Body of pancreas (tissue), 4 donors: Measurements from ENCODE around the gene FXYD7. TPM values are rescaled to one million over a fixed set of nuclear protein-coding genes. Genes with fewer than 3 reads are reported as not detected.
A peak's percentile ranks its signal among the peaks of the same experiment; 100 is the strongest.

Source experiments
- ATAC-seq: fragments of 150-250 bp; one replicate; pipeline ENCODE4 v1.9.1; 2016
- DNase-seq, 4 donors: peaks; one replicate each; pipeline ENCODE4 v3.0.0-alpha.2; 2019
- H3K27ac ChIP-seq, 4 donors: fragments of 200-600 bp; sonication (generic); 1 replicate in 3 of 4; 2 replicates in 1 of 4; pipeline versions ENCODE4 v1.5.1 to v1.6.1; 2016 to 2019; ENCODE audit warnings: mild to moderate bottlenecking in 1 of 4, mixed read lengths in 1 of 4, moderate library complexity in 1 of 4
- H3K27me3 ChIP-seq, 2 donors: fragments of 200-600 bp; sonication (generic); one replicate each; pipeline ENCODE4 v1.6.0; 2016; ENCODE audit warnings: mild to moderate bottlenecking in 1 of 2
- H3K36me3 ChIP-seq, 2 donors: fragments of 200-600 bp; sonication (generic); replicated peaks in 1 of 2; 2 replicates each; pipeline ENCODE4 v1.5.1; 2016; ENCODE audit warnings: low read depth in 2 of 2; ENCODE audit not compliant: insufficient read depth in 1 of 2
- H3K4me1 ChIP-seq: fragments of 200-600 bp; sonication (generic); one replicate; pipeline ENCODE4 v1.6.0; 2016
- H3K4me3 ChIP-seq, 2 donors: fragments of 200-600 bp; sonication (generic); 1 replicate in 1 of 2; 2 replicates in 1 of 2; pipeline ENCODE4 v1.5.1; 2016 to 2019
- H3K9me3 ChIP-seq, 3 donors: fragments of 200-600 bp; sonication (generic); 1 replicate in 2 of 3; 2 replicates in 1 of 3; pipeline ENCODE4 v1.5.1; 2016
- POLR2A ChIP-seq, 3 donors: fragments of 450-650 bp; IDR thresholded peaks; one replicate each; pipeline ENCODE4 v1.6.1; 2016; ENCODE audit warnings: antibody characterized with exemption in 3 of 3, mild to moderate bottlenecking in 2 of 3
- WGBS, 2 donors: methylation state at CpG; one replicate each; pipeline ENCODE4 v1.1.5; 2017; 5-methylcytosine and 5-hydroxymethylcytosine counted together
- intact Hi-C: fragments of 100-400 bp; cut with DNase I; formaldehyde crosslinking; loops from one replicate; pipeline ENCODE4 v1.15.1; 2023
- total RNA-seq, 2 donors: library from RNA; depleted of rRNA; stranded (reverse); fragments of >200 nt; gene quantifications; one replicate each; pipeline ENCODE4 v1.1.0, GENCODE V29; 2016
- TF ChIP-seq, protein P1 (sequence below), 7 experiments: fragments of 450-650 bp in 4 of 7; fragments of 200-600 bp in 3 of 7; sonication (generic) in 3 of 7; IDR thresholded peaks; one replicate each; pipeline ENCODE4 v1.5.1; 2016 to 2019; ENCODE audit warnings: antibody characterized with exemption in 7 of 7

The FXYD7 gene
- total RNA-seq, 2 donors from 2014 or later: 0.52 to 1.3 TPM

DNA sequence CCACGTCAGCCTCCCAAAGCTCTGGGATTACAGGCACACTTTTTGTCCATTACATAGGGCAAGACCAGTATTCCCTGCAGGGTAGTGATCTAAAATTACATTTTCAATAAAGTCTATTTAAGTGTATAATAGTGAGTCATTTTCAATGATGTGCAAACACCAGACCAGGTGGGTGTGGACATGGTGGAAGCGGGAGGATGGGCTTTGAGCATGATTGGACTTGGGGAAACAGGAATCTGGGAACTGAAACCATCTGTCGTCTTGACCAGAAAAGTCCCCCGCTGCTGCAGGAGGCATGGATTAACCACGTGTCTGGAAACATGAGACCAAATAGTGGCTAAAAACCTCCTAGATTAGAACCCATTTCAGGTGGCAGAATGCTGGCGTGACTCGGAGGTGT is 22.6 kb upstream of the FXYD7 start:
- DNase-seq (peak in 2 of 4 donors; percentile 53 to 64), ATAC-seq (no peak)
- intact Hi-C loops: no loop called here
- Histone ChIP-seq H3K36me3 (no peaks in the 10 kb centered on the region), H3K27me3 (no peaks in the 10 kb centered on the region), H3K27ac (no peak overlapping the region), H3K4me3 (no peak overlapping the region), H3K4me1 (peaks cover 38% of the 10 kb centered on the region), H3K9me3 (no peaks in the 10 kb centered on the region)
- TF ChIP-seq, protein P1, sequence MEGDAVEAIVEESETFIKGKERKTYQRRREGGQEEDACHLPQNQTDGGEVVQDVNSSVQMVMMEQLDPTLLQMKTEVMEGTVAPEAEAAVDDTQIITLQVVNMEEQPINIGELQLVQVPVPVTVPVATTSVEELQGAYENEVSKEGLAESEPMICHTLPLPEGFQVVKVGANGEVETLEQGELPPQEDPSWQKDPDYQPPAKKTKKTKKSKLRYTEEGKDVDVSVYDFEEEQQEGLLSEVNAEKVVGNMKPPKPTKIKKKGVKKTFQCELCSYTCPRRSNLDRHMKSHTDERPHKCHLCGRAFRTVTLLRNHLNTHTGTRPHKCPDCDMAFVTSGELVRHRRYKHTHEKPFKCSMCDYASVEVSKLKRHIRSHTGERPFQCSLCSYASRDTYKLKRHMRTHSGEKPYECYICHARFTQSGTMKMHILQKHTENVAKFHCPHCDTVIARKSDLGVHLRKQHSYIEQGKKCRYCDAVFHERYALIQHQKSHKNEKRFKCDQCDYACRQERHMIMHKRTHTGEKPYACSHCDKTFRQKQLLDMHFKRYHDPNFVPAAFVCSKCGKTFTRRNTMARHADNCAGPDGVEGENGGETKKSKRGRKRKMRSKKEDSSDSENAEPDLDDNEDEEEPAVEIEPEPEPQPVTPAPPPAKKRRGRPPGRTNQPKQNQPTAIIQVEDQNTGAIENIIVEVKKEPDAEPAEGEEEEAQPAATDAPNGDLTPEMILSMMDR (IDR thresholded peaks at IDR 0.05): no peak
- no peak for TF ChIP-seq POLR2A (IDR thresholded peaks at IDR 0.05)
- WGBS, 2 donors: 61 to 67% methylated on average over 7 of the region's 7 CpGs

DNA sequence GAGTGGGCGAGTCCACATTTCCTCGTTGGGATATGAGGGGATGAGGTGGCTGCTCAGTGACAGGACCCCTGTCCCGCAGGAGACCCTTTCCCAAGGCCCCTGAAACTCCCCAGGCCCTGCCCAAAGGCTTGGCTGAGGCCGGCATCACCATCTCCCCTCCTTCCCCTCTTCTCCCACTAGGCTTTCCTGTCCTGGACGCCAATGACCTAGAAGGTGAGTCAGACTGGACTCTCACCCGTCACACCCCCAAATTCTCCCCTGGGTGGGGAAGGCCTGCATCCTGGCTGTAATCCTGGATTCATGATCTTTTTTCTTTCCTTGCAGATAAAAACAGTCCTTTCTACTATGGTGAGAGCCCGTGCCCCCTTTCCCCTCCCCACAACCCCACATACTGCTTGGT is 22.2 kb upstream of the FXYD7 start:
- ATAC-seq: no peak
- peaks cover 34% of the 10 kb centered on the region for H3K4me1 ChIP-seq

DNA sequence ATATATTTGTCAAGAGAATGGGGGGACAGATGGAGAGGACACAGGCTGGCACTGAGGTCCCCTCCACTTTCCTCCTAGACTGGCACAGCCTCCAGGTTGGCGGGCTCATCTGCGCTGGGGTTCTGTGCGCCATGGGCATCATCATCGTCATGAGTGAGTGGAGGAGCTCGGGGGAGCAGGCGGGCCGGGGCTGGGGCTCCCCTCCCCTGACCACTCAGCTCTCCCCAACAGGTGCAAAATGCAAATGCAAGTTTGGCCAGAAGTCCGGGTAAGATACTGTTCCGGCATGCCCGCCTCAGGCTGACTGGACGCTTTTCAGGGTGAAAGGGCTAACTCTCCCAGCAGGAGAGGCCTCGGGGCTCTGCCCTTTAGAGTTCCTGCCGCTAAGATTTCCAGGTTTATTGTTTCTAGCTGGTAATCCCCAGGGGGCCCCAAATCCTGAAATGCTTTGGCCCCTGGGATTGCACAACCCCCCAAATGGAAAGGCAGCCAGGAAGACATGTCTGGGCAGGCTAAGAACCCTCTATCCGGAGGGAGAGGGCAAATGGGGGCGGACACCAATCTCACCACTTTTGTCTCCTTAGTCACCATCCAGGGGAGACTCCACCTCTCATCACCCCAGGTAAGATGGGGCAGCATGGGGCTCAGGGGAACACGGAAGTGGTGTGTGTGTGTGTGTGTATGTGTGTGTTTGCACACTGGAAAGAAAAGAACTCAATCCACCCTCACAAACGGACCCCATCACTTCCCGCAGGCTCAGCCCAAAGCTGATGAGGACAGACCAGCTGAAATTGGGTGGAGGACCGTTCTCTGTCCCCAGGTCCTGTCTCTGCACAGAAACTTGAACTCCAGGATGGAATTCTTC is 20.1 kb upstream of the FXYD7 start:
- no peak overlapping the region for H3K27ac ChIP-seq
- no peak overlapping the region for H3K4me3 ChIP-seq
- no peaks in the 10 kb centered on the region for H3K36me3 ChIP-seq
- no peaks in the 10 kb centered on the region for H3K27me3 ChIP-seq
- intact Hi-C loops: no loop called here
- DNase-seq (no peak), ATAC-seq (no peak)
- TF ChIP-seq POLR2A (IDR thresholded peaks at IDR 0.05): no peak
- TF ChIP-seq, protein P1 (IDR thresholded peaks at IDR 0.05): no peak
- peaks cover 20% of the 10 kb centered on the region for H3K4me1 ChIP-seq
- WGBS, 2 donors: 81 to 84% methylated on average over 7 to 19 of the region's 19 CpGs
- H3K9me3 ChIP-seq: no peaks in the 10 kb centered on the region

More for the DNA sequence above, 22.2 kb upstream of the FXYD7 start:
- H3K4me3 ChIP-seq: no peak overlapping the region
- WGBS, 2 donors: 70 to 74% methylated on average over 7 of the region's 7 CpGs
- no peak for DNase-seq
- no peaks in the 10 kb centered on the region for H3K27me3 ChIP-seq
- no peaks in the 10 kb centered on the region for H3K36me3 ChIP-seq
- no peak overlapping the region for H3K27ac ChIP-seq
- intact Hi-C loops: no loop called here
- TF ChIP-seq POLR2A (IDR thresholded peaks at IDR 0.05): no peak
- TF ChIP-seq, protein P1 (IDR thresholded peaks at IDR 0.05): no peak
- no peaks in the 10 kb centered on the region for H3K9me3 ChIP-seq

DNA sequence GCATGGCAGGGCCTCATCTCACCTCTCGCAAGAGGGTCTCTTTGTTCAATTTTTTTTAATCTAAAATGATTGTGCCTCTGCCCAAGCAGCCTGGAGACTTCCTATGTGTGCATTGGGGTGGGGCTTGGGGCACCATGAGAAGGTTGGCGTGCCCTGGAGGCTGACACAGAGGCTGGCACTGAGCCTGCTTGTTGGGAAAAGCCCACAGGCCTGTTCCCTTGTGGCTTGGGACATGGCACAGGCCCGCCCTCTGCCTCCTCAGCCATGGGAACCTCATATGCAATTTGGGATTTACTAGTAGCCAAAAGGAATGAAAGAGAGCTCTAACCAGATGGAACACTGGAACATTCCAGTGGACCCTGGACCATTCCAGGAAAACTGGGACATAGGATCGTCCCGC is 19.5 kb upstream of the FXYD7 start:
- TF ChIP-seq, protein P1 (IDR thresholded peaks at IDR 0.05): no peak
- TF ChIP-seq POLR2A (IDR thresholded peaks at IDR 0.05): no peak
- Histone ChIP-seq H3K36me3 (no peaks in the 10 kb centered on the region), H3K4me1 (peaks cover 20% of the 10 kb centered on the region), H3K27me3 (no peaks in the 10 kb centered on the region), H3K27ac (peak overlapping the region in 1 of 4 donors; percentile 65), H3K4me3 (no peak overlapping the region), H3K9me3 (no peaks in the 10 kb centered on the region)
- WGBS, 2 donors: 76 to 88% methylated on average over 4 to 5 of the region's 5 CpGs
- ATAC-seq (no peak), DNase-seq (peak; percentile 35 to 81 (median 48))
- intact Hi-C loops: no loop called here
